Muscle layer of colon (tissue), 2 donors: ENCODE data around the gene LEUTX.

ENCODE experiments used
- H3K27ac ChIP-seq: one replicate; pipeline ENCODE4 v1.7.0; 2013; ENCODE audit warnings: low read depth, mild to moderate bottlenecking, low read length, moderate library complexity
- H3K27me3 ChIP-seq, 2 donors: one replicate each; pipeline ENCODE4 v1.7.0; 2013; ENCODE audit warnings: low read length in 2 of 2, mild to moderate bottlenecking in 2 of 2; ENCODE audit not compliant: insufficient read depth in 2 of 2, control insufficient read depth in 1 of 2
- H3K36me3 ChIP-seq: one replicate; pipeline ENCODE4 v1.7.0; 2013; ENCODE audit warnings: mild to moderate bottlenecking, low read length; ENCODE audit not compliant: insufficient read depth
- H3K4me1 ChIP-seq: one replicate; pipeline ENCODE4 v1.7.0; 2013; ENCODE audit warnings: mild to moderate bottlenecking, low read length; ENCODE audit not compliant: insufficient read depth
- H3K4me3 ChIP-seq, 2 donors: one replicate each; pipeline ENCODE4 v1.7.0; 2013; ENCODE audit warnings: low read length in 2 of 2, low read depth in 1 of 2, mild to moderate bottlenecking in 1 of 2, moderate library complexity in 1 of 2
- H3K9ac ChIP-seq: one replicate; pipeline ENCODE4 v1.7.0; 2013; ENCODE audit warnings: low read length
- H3K9me3 ChIP-seq: one replicate; pipeline ENCODE4 v1.7.0; 2013; ENCODE audit warnings: mild to moderate bottlenecking, low read length
- donor health status: abdominal sarcoma.
- donor health status: Adenocarcinoma of cecum.

Gene LEUTX

GRCh38 chr19:39778763-39779162 lies at the start of gene LEUTX:
Gene LEUTX (plus strand): TSS chr19:39778854. CDS start chr19:39778921, 67 bp downstream.
- H3K9me3 ChIP-seq, result no peaks in the 10 kb centered on the region
- no peak within 1 kb of the TSS for H3K4me3 ChIP-seq
- H3K27ac ChIP-seq, result no peak within 1 kb of the TSS
- H3K9ac ChIP-seq, result no peak within 1 kb of the TSS
- no peaks in the 10 kb centered on the region for H3K36me3 ChIP-seq
- H3K27me3 ChIP-seq, result no peaks in the 10 kb centered on the region
- no peaks in the 10 kb centered on the region for H3K4me1 ChIP-seq

- Histone ChIP-seq H3K9ac (no peak overlapping the region), H3K9me3 (no peaks in the 10 kb centered on the region), H3K4me3 (no peak overlapping the region), H3K27me3 (no peaks in the 10 kb centered on the region), H3K4me1 (no peaks in the 10 kb centered on the region), H3K27ac (no peak overlapping the region), H3K36me3 (no peaks in the 10 kb centered on the region)
Observed at GRCh38 chr19:39729594-39729993, 49.1 kb upstream of the LEUTX start.

- Histone ChIP-seq H3K4me1 (no peaks in the 10 kb centered on the region), H3K27me3 (no peaks in the 10 kb centered on the region), H3K9me3 (no peaks in the 10 kb centered on the region), H3K9ac (no peak overlapping the region), H3K27ac (no peak overlapping the region), H3K36me3 (no peaks in the 10 kb centered on the region), H3K4me3 (no peak overlapping the region)
Observed at GRCh38 chr19:39731685-39732084, 47.0 kb upstream of the LEUTX start.

GRCh38 chr19:39733841-39734240 lies 44.8 kb upstream of the LEUTX start:
- Histone ChIP-seq H3K27me3 (peaks cover 0 to 5% of the 10 kb centered on the region in 2 donors), H3K4me3 (no peak overlapping the region), H3K9ac (no peak overlapping the region), H3K9me3 (no peaks in the 10 kb centered on the region), H3K27ac (no peak overlapping the region), H3K4me1 (no peaks in the 10 kb centered on the region), H3K36me3 (no peaks in the 10 kb centered on the region)

GRCh38 chr19:39735688-39736087 lies 43.0 kb upstream of the LEUTX start:
- H3K4me1 ChIP-seq, result no peaks in the 10 kb centered on the region
- no peaks in the 10 kb centered on the region for H3K36me3 ChIP-seq
- H3K27ac ChIP-seq, result no peak overlapping the region
- H3K27me3 ChIP-seq, result peaks cover 0 to 5% of the 10 kb centered on the region in 2 donors
- H3K9me3 ChIP-seq, result no peaks in the 10 kb centered on the region
- no peak overlapping the region for H3K4me3 ChIP-seq
- H3K9ac ChIP-seq, result no peak overlapping the region

GRCh38 chr19:39736088-39736487 lies 42.6 kb upstream of the LEUTX start:
- H3K9ac ChIP-seq, result no peak overlapping the region
- no peaks in the 10 kb centered on the region for H3K9me3 ChIP-seq
- peaks cover 0 to 5% of the 10 kb centered on the region in 2 donors for H3K27me3 ChIP-seq
- no peaks in the 10 kb centered on the region for H3K36me3 ChIP-seq
- H3K27ac ChIP-seq, result no peak overlapping the region
- H3K4me3 ChIP-seq, result no peak overlapping the region
- no peaks in the 10 kb centered on the region for H3K4me1 ChIP-seq

GRCh38 chr19:39737351-39737750 lies 41.3 kb upstream of the LEUTX start:
- Histone ChIP-seq H3K9ac (no peak overlapping the region), H3K27ac (no peak overlapping the region), H3K36me3 (no peaks in the 10 kb centered on the region), H3K27me3 (peaks cover 0 to 5% of the 10 kb centered on the region in 2 donors), H3K4me3 (no peak overlapping the region), H3K4me1 (no peaks in the 10 kb centered on the region), H3K9me3 (no peaks in the 10 kb centered on the region)

- H3K4me3 ChIP-seq, result no peak within 1 kb of the TSS
- H3K4me1 ChIP-seq, result no peaks in the 10 kb centered on the region
Observed at GRCh38 chr19:39737891-39738290, 40.8 kb upstream of the LEUTX start, which contains the start of gene CLC. Gene CLC (minus strand): TSS chr19:39738029. CDS start chr19:39737952, 77 bp downstream.

GRCh38 chr19:39738814-39739213 lies 39.8 kb upstream of the LEUTX start:
- Histone ChIP-seq H3K27me3 (peaks cover 0 to 5% of the 10 kb centered on the region in 2 donors), H3K36me3 (no peaks in the 10 kb centered on the region), H3K27ac (no peak overlapping the region), H3K9me3 (no peaks in the 10 kb centered on the region), H3K4me1 (no peaks in the 10 kb centered on the region), H3K9ac (no peak overlapping the region), H3K4me3 (no peak overlapping the region)

More at GRCh38 chr19:39737891-39738290, 40.8 kb upstream of the LEUTX start, which contains the start of gene CLC:
- Histone ChIP-seq H3K36me3 (no peaks in the 10 kb centered on the region), H3K27ac (no peak within 1 kb of the TSS), H3K27me3 (peaks cover 0 to 5% of the 10 kb centered on the region in 2 donors), H3K9ac (no peak within 1 kb of the TSS), H3K9me3 (no peaks in the 10 kb centered on the region)

GRCh38 chr19:39740395-39740794 lies 38.3 kb upstream of the LEUTX start:
- no peak overlapping the region for H3K9ac ChIP-seq
- no peak overlapping the region for H3K27ac ChIP-seq
- H3K4me3 ChIP-seq, result no peak overlapping the region
- no peaks in the 10 kb centered on the region for H3K9me3 ChIP-seq
- no peaks in the 10 kb centered on the region for H3K36me3 ChIP-seq
- H3K27me3 ChIP-seq, result peaks cover 0 to 5% of the 10 kb centered on the region in 2 donors
- no peaks in the 10 kb centered on the region for H3K4me1 ChIP-seq

- Histone ChIP-seq H3K36me3 (no peaks in the 10 kb centered on the region), H3K27me3 (no peaks in the 10 kb centered on the region), H3K4me3 (no peak overlapping the region), H3K4me1 (no peaks in the 10 kb centered on the region), H3K27ac (no peak overlapping the region), H3K9ac (no peak overlapping the region), H3K9me3 (no peaks in the 10 kb centered on the region)
Observed at GRCh38 chr19:39745643-39746042, 33.0 kb upstream of the LEUTX start.

- Histone ChIP-seq H3K27ac (no peak overlapping the region), H3K9ac (no peak overlapping the region), H3K9me3 (no peaks in the 10 kb centered on the region), H3K4me3 (no peak overlapping the region), H3K4me1 (no peaks in the 10 kb centered on the region), H3K27me3 (no peaks in the 10 kb centered on the region), H3K36me3 (no peaks in the 10 kb centered on the region)
Observed at GRCh38 chr19:39746836-39747529, 31.7 kb upstream of the LEUTX start.
